T-helper 1 cell (primary cell): Measurements from ENCODE around the gene DLGAP5.
A peak's percentile ranks its signal among the peaks of the same experiment; 100 is the strongest.

Source experiments
- DNase-seq, 5 donors: peaks; one replicate each; pipeline ENCODE4 v3.0.0-alpha.2; 2012 to 2020
- total RNA-seq, 4 donors: gene quantifications; one replicate each; lab custom pipeline; 2026; lab: John Stamatoyannopoulos, UW

Gene DLGAP5, protein sequence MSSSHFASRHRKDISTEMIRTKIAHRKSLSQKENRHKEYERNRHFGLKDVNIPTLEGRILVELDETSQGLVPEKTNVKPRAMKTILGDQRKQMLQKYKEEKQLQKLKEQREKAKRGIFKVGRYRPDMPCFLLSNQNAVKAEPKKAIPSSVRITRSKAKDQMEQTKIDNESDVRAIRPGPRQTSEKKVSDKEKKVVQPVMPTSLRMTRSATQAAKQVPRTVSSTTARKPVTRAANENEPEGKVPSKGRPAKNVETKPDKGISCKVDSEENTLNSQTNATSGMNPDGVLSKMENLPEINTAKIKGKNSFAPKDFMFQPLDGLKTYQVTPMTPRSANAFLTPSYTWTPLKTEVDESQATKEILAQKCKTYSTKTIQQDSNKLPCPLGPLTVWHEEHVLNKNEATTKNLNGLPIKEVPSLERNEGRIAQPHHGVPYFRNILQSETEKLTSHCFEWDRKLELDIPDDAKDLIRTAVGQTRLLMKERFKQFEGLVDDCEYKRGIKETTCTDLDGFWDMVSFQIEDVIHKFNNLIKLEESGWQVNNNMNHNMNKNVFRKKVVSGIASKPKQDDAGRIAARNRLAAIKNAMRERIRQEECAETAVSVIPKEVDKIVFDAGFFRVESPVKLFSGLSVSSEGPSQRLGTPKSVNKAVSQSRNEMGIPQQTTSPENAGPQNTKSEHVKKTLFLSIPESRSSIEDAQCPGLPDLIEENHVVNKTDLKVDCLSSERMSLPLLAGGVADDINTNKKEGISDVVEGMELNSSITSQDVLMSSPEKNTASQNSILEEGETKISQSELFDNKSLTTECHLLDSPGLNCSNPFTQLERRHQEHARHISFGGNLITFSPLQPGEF
- total RNA-seq, result 0.27 to 2.2 (median 0.62) reads per million in 4 donors

DNA sequence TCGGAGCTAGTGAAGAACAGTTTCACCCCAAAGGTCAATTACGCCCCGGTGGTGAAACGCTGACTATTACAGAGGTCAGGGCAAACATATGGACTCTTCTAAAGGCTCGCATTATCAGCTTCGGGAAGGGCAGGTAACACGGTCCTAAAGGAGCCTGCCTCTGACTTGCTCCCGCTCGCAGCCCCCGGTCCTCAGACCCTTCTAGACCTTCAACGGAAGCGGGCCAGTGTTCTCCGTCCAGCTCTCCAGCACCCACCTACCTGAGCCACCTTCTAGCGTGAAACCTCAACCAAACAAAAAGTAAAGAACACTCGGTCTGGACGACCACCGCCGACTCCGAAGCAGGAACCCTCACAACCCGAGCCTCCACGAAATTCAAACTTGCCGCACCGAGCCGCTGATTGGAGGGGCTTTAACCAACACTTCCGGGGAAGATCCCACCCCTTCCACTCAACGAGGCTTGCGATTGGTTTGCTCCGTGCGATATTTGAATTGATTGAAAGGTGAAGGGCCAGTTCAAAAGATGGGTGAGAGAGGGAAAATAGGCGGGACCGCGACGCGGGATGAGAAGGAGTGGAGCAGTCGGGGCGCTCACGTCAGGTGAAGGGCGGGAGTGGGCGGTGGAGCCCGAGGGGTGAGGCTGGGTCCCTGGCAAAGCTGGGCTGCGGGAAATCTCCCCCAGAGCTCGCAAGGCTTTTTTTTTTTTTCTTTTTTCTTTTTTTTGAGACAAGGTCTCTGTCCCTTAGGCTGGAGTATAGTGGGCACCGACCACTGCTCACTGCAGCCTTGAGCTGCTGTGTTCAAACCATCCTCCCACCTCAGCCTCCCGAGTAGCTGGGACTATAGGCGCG is at the start of gene DLGAP5:
Gene DLGAP5 (minus strand): TSS at position 383 of the 851 bp plus-strand sequence. CDS start 2,406 bp downstream, outside the sequence.
- peak; percentile 78 to 96 (median 83) for DNase-seq

DNA sequence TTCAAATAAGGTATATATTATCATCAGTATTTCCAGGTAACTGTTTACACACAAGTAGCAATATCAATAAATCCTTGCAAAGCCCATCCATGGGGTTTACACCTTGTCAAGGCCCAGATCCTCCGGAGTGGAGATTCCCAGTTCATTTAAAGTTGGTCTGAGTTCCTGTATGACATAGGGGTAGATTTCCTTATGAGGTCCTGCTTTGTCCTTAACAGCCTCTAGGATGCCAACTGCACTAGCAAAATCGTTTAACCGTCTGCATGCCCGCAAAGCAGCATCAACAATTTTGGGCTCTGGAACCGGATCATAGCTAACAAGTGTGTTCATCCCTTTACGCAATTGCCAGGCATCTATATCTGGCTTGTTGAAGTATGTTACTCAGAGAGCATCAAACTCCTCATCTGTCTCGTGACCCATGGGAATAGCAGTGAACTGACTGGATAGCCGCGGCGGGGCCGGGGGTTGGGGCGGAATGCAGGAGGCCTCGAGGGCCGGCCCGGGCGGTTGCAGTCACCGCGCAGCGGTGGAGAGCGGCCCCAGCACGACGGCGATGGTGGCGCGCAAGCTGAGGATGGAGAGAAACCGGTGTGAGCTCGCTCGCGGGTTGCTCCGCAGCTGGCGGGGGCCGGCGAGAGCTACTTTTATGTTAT is 49.3 kb upstream of the DLGAP5 start:
- no peak for DNase-seq

DNA sequence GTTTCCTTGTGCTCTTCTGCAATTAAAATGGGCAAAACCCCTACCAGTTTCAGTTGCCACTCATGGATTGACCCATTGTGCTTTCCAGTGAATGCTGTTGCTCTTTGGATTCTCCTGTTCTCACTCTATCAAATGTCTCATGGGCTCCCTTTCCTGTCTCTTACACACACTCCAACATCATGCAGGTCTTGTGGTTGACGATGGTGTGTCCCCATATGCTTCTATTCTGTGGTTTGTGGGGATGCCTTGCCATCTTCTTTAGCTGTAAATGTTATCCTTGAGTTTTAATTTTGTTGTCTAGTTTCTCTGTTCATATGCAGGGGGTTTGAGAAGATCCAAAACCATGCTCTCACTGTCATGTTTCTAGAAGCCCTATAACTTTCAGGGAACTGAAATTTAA is 47.9 kb upstream of the DLGAP5 start:
- no peak for DNase-seq

DNA sequence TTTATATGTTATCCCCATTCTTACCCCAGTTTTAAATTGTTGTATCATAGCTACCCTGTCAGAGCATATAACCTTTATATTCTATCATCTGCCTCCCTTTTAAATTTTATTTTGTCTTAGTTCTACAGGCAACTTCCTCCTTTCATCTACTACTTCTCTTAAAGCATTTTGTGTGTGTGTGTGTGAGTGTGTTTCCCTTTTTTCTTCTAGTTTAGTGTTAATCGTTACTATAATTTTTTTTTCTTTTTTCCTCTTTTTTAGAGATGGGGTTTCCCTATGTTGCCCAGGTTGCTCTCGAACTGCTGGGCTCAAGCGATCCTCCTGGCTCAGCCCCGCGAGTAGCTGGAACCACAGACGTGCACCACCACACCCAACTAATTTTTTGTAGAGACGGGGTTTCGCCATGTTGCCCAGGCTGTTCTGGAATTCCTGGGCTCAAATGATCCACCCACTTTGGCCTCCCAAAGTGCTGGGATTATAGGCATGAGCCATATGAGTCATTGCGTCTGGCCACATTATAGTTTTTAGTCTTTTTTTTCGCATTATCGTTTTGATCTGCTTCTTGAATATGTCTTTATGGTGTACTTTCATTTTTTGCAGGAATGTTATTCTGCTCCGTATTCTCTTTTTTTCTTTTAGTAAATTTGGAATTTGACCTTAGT is 46.8 kb upstream of the DLGAP5 start:
- DNase-seq, result no peak

DNA sequence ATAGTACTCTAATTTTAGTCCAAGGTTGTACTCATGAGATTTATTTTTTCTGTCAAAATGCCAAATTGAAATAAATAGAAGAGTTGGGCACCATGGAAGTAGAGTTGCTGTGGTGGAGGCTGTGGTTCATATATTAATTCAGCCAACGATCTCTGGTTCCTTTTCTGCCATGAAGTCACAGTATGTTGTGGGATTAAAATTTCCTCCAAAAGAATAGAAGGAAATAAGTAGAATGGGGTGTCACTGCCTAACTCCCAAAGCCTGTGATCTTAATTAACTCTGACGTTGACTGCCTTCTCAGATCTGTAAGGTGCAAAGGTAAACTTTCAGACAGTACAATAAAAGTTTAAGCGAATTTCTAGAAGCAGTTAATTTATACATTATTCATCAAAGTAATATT is 42.2 kb upstream of the DLGAP5 start:
- DNase-seq, result no peak

DNA sequence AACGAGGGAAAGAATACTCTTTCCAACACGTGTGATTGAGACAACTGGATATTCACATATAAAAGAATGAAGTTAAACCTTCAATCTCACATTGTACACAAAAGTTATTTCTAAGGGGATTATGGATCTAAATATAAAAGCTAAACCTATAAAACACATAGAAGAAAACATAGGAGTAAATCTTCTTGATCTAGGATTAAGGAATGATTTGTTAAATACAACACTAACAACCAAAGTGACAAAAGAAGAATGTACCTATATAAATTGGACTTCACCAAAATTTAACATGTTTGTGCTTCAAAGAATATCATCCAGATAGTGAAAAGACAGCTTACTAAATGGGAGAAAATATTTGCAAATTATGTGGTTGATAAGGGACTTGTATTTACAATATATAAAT is 36.9 kb upstream of the DLGAP5 start:
- no peak for DNase-seq

DNA sequence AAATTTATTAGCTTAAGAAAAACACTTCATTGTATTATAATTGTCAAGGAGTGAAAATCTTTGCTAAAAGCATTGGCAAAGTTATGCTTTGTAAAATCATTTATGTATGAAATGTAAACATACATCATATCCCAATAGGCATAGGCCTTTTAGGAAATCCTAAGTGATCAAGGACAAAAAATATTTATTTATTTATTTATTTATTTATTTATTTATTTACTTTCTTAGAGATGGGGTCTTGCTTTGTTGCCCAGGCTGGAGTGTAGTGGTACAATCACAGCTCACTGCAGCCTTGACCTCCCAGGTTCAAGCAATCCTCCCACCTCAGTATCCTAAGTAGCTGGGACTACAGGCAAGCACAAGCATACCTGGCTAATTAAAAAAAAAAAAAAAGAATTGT is 32.0 kb upstream of the DLGAP5 start:
- no peak for DNase-seq

DNA sequence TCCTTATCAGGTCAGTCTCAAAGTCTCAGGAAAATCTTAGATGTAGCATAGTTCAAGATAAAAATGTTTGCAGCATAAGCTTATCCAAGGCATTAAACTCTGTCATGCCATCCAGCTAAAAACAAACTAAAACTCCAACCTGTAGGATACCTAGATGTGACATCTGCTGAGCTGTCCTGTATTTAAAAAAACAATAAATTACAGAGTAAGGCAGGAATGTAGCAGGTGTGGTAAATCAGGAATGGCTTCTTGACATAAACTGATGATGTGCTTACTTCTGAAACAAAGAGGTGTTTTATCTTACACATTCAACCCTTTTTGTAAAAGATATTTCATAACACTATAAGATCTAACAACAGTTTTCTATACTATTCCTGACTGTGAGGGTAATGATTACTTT is 30.6 kb upstream of the DLGAP5 start:
- DNase-seq, result no peak

DNA sequence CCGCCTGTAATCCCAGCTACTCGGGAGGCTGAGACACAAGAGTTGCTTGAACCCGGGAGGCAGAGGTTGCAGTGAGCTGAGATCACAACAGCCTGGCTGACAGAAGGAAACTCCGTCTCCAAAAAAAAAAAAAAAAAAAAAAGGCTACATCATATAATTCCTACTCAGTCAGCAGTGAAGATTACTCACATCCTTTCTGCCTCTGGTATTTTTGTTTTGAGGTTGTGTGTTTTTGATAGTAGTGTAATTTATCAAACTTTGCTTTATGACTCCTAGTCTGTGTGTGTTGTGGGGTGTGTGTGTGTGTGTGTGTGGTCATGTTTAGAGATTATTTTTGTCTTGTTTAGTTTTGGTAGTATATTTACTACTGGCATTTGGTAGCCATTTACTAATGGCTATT is 29.8 kb upstream of the DLGAP5 start:
- no peak for DNase-seq

DNA sequence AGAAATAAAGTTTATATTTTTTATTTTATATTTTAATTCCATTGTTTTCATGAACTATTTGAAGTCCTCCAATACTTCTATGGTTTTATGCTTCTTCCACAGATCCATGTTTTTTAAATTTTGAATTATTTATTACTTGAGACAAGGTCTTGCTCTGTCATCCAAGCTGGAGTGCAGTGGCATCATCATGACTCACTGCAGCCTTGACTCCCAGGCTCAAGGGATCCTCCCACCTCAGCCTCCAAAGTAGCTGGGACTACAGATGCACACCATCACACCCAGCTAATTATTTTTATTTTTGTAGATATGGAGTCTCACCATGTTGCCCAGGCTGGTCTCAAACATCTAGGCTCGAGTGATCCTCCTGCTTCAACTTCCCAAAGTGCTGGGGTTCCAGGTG is 28.8 kb upstream of the DLGAP5 start:
- DNase-seq, result no peak

DNA sequence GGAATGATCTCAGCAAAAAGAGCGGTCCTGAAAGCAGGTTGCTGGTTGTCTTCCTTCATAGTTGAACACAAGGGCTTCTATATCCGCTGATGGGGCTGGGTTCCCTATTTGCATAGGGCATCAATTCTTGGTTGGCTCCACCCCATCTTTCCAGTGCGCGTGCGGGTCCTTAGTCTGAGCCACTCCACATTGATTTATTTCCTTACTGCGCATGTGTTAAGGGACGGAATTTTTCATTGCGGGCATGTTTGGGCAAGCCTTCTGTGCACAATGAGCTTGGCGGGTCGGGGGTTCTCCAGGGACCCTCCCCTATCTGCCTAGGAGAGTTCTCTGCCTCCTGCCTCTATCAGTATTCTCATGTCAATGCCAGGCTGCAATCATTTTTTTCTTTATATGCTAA is 21.2 kb upstream of the DLGAP5 start:
- no peak for DNase-seq

DNA sequence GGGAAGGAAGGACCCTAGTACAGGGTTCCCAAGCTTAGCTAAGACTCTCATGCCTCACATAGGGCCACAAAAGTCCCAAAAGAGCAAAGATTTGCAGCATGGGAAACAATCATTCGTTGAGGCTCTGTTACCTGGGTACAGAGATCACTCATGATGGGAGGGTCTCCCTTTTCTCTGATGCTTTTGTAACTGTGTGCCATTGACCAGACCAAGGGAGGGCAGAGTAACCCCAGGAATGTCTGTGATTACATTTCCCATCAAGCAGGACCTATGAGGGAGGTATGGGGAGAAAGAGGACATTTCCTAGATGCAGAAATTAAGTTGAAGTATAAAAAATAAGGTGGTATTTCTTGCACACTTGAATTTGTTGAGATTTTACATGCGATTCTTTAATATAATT is 16.4 kb upstream of the DLGAP5 start:
- no peak for DNase-seq

DNA sequence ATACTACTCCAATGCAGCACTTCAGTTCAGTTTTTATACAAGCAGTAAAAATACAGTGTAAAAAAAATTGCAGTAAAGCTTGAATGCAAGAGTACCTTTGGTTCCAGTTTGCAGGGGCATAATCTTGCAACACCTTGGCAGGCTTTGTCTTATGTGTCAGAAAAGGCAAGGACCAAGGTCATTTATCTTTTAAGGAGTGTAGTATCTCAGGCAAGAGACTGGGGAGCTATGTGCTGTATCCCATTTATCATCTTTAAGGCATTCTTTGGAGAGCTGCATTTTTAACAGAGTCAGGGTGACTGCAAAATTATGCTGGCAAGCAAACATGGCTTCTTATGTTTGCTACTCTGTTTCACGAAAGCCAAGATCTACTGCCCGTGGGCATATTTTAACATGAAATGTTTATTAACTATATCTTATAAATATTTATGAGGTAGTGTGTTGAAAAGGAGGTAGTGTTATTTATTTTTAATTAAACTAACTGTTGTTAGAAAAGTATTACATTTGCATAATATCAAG is 14.8 kb upstream of the DLGAP5 start:
- DNase-seq, result no peak

DNA sequence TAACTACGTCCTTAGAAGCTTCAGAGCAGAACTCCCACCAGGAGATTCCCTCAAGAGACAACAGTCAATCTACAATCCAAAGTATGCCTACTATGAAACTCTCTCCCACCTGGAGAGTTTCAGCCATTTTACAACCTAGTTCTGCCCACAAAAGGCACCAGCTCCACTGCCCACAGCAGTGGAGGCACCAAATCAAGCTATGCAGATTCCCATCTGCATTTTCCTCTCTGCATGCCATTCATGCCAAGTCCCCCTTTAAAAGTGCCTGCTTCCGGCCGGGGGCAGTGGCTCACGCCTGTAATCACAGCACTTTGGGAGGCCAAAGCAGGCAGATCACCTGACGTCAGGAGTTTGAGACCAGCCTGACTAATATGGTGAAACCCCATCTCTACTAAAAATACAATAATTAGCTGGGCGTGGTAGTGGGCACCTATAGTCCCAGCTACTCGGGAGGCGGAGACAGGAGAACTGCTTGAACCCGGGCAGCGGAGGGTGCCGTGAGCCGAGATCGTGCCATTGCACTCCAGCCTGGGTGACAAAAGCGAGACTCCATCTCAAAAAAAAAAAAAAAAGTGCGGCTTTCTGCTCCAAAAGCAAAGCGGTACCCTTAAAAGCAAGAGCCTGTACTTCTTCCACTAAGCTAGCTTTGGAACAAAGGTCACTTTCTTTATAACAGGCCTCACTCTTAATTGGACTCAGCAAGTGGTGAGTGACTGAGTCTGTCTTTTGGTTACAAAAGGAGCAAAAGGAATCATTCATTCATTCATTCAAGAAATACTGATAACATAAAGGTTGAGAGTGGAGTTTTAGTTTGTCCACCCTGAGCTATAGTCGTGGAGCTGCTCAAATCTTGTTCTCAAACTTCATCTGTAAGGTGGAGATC is 10.1 kb upstream of the DLGAP5 start:
- no peak for DNase-seq

DNA sequence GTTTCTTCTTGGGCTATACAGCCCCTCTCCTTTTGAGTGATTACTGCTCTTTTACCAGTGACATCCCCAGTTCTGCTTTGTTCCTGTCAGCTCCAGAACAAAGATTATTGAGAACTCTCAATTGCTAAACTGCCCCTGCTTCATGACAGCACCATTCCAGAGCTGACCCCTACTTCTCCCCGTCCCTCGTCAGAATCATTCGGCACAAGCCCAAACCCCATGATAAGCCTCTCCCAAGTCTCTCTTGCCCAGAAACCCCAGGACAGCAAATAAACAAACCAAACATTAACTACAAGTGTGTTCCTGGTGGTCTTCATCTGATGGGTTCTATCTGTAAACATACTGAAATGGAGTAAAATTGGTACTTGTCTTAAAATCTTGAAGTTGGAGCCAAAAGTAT is 9.3 kb upstream of the DLGAP5 start:
- DNase-seq, result no peak

DNA sequence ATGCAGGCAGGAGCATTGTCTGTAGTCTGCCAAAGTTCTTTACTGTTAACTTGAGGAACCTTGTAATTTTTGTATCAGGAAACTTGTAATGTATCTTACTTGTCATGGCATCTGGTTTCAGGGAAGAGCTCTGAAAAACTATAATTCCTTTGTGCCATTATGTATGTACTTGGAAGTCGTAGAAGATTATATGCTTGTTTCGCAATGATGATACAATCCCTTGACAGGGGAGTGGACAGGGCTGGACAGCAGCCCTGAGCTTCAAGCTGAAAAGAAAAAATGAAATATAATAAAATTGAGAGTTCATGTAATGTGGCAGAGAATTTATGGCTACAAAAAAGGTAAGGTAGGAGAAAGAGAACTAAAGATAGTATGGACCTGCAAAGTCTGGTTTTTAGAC is 7.4 kb upstream of the DLGAP5 start:
- DNase-seq, result no peak

DNA sequence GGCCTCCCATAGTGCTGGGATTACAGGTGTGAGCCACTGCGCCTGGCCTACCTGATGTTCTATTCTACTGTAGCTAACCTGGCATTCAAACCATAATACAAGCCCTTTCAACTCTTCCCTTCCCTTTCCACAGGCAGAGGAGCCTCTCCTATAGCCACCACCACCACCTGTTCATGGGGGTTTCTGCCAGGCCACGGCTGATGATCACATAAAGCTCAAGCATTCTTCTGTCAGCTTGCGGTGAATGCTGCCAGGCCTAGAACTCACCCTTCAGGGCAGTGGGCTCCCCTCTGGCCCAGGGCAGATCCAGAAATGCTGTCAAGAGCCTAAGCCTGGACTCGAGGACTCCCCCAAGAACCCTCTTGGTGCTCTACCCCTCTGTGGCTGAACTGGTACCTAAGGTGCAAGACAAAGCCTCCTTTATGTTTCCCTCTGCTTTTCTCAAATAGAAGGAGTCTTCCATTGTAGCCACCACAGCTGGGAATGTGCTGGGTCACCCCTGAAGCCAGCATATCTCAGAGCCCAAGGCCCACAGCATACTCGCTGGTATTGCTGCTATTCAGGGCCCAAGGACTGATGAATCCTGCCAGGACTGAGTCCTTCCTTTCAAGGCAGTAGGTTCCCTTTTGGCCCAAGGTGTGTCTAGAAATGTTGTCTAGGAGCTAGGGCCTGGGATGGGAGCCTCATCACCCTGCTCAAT is 3.4 kb upstream of the DLGAP5 start:
- DNase-seq, result no peak

DNA sequence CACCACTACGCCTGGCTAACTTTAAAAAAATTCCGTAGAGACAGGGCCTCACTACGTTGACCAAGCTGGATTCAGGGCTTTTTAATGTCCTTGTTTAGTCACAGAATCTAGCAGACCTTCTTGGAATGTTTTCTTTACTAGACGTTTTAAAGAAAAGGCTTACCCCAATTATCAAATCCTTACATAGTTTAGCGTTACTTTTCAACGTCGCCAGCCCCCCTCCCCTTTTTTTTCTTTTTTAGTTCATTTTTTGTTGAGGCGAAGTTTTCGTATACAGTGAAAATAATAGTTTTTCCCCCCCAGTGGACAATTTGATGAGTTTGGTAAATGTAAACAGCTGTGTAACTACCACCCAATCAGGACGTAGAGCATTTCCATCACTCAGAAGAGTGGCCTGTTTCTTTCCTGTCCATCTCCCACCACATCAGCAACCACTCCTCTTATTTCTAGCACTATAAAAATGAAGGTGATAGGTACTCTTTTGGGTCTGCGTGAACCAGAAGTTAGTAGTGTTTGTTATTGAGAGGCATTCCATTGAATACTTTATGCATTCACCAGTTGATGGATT is 753 bp upstream of the DLGAP5 start:
- no peak for DNase-seq

DNA sequence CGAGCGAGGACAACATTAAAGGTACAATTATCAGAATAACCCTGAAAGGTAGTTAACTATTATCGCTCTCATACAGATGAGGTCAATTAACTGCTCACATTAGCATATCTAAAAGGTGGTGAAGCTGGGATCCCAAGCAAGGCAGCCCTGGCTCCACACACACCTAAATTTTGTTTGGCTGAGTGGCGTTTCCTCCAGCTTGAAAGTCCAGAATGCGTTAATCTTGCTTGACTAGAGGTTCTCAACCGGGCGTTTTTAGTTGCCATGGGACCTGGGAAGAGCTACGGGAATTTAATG is 531 bp downstream of the DLGAP5 start:
- no peak for DNase-seq
